LNCAP (cell line): ENCODE data around the gene FGF16.

Experiments used
- CTCF ChIP-seq: fragments of 450-650 bp; IDR thresholded peaks from 2 replicates; pipeline ENCODE4 v1.5.1; 2017; ENCODE audit warnings: mild to moderate bottlenecking

Gene FGF16

GRCh38 chrX:77502951-77503525 lies 55.8 kb downstream of the FGF16 start:
- no peak for TF ChIP-seq CTCF

DNA sequence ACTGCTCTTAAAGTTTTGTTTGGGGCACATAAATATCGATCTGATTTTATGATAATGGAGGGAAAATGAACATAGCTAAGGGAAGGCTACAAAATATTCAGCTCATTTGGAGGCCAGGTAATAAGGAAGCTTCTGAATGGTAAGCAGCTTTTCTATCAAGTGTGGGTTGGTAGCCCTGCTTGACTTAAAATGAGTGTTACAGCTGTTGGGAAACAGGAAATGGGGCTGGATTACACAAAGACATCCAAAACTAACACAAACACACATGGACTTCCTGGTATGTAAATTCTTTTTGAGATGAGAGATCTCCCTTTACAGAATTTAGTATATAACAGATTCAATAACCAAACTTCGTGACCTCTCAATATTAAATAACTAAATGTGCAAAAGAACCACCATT lies 58.0 kb downstream of the FGF16 start:
- no peak for TF ChIP-seq CTCF
